ENCODE results near the gene VPS26C. TPM values are rescaled to one million over a fixed set of nuclear protein-coding genes. Genes with fewer than 3 reads are reported as not detected.
A peak's percentile ranks its signal among the peaks of the same experiment; 100 is the strongest.
"Not testable (repeated sequence)": the region's sequence is repeated elsewhere in the genome, so short reads cannot be mapped to it uniquely, and the experiment has no call there.

Gene VPS26C
- polyA plus RNA-seq (ENCODE audit: insufficient read length in 3 of 3): 10 to 100 TPM; 38.3 to 42.1 (median 40.7) TPM

DNA sequence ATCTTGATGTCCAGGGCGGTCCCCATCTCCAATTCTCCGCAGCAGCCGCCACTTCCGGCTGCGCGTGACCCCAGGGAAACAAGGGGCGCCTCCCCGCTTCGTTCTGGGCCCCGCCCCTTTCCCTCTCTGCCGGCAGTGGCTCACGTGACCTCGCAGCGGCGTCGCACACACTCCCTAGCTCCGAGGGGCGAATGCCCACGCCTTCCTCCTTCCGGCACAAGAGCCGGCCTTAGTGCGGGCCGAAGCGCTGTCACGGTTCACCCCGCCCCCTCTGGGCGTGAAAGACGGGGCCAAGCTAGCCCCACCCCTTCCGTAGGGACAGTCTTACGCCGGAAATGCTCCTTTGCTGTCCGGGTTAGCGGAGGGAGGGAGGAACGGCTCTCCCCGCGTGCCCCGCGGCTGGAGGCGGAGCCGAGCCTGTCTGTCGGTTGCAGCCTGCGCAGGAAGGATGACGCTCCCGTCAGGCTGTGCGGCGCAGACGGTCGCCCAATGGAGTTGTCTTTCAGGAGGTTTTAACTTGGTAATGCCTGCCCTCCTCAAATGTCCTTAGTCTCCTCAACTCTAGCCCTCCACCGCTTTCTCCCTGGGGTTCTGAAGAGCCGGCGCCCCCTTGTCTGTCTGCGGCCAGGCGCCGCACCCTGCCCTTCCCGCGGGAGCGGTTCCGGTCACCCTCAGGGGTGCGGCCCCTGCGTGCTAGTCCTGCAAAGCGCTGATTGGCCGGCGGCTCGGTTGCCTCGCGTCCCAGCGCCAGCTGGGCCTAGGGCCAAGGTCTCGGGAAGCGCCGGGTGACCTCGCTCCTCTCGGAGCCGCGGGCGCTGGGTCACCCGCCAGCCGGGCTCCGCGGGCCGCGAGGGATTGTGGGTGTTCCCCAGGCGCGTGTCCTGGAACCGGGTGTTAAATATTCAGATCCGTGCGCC lies at the start of gene VPS26C:
TSS of gene VPS26C (minus strand) at position 66 of the 917 bp plus-strand sequence. CDS start at position 26, 40 bp downstream.
- peak; percentile 94 to 97 (median 96) for DNase-seq (ENCODE audit: low read depth in 3 of 3, low spot score in 2 of 3)

GRCh38 chr21:37316072-37316471 lies 48.9 kb upstream of the VPS26C start:
- not testable (repeated sequence) for DNase-seq (ENCODE audit: low read depth in 3 of 3, low spot score in 2 of 3)

- DNase-seq (ENCODE audit: low read depth in 3 of 3, low spot score in 2 of 3): no peak
These were observed 33.1 kb upstream of the VPS26C start for GRCh38 chr21:37300114-37300751.

DNA sequence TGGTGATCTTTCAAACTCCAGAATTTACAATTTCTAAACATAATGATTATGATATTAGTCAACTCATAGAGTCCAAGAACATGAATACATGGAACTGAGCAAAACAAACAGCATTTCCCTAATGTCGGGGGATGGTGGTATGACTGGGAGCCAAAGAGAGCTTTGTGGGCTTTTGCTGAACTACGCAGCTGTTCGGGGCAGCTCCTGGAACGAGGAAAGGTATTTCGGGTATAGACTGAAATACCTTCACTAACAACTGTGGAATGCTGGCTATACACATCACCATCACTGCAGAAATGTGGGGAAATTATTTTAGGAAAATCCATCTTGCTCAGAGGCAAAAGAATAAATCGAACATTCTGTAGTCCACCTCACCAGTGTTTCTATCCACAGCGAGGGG lies 30.2 kb upstream of the VPS26C start:
- no peak for DNase-seq (ENCODE audit: low read depth in 3 of 3, low spot score in 2 of 3)

DNA sequence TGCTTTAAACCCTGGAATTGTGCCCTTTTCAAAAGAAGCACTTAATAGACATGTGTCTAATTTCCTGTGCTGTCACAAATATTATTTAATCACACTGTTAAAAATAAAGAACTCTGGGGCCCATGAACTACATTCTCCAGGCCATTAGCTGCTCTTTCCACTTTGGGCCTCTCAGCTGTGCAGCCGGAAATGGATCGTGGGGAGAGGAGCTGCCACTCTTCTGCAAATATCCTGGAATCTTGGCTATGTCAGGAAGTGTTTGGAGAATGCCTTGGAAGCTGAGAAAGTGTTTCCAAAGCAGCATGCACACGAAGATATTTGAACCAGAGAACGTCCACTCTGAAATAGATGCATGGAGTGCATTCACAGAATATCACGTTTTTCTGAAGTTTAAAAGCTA lies 27.5 kb upstream of the VPS26C start:
- no peak for DNase-seq (ENCODE audit: low read depth in 3 of 3, low spot score in 2 of 3)

GRCh38 chr21:37292941-37293340 lies 25.8 kb upstream of the VPS26C start:
- no peak for DNase-seq (ENCODE audit: low read depth in 3 of 3, low spot score in 2 of 3)

GRCh38 chr21:37292041-37292440 lies 24.9 kb upstream of the VPS26C start:
- no peak for DNase-seq (ENCODE audit: low read depth in 3 of 3, low spot score in 2 of 3)

GRCh38 chr21:37283191-37283710 lies 16.1 kb upstream of the VPS26C start:
- not testable (repeated sequence) for DNase-seq (ENCODE audit: low read depth in 3 of 3, low spot score in 2 of 3)

DNA sequence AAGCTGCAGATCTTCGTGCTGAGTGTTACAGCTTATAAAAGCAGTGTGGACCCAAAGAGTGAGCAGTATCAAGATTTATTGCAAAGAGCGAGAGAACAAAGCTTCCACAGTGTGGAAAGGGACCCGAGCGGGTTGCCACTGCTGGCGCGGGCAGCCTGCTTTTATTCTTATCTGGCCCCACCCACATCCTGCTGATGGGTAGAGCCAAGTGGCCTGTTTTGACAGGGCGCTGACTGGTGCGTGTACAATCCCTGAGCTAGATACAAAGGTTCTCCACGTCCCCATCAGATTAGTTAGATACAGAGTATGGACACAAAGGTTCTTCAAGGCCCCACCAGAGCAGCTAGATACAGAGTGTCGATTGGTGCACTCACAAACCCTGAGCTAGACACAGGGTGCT lies 15.5 kb upstream of the VPS26C start:
- DNase-seq (ENCODE audit: low read depth in 3 of 3, low spot score in 2 of 3): not testable (repeated sequence)

GRCh38 chr21:37281993-37282392 lies 14.9 kb upstream of the VPS26C start:
- no peak for DNase-seq (ENCODE audit: low read depth in 3 of 3, low spot score in 2 of 3)

DNA sequence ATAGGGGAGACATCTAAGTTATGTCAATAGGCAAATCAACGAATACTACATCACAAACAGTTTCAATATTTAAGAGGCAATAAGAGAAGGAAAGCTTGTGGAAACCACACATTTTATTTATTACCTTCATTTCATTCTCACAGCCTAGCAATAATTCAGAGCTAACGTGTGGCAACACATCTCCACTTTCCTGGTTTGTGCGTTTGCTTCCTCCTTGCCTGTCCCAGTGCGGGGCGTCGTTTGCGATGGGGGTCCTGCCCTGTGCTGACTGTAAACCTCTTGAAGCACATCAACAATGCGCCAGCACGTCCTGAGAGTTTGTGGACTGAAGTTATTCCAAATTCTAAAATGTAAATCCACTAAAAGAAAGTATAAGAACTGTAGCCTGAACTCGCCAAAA lies 14.4 kb upstream of the VPS26C start:
- DNase-seq (ENCODE audit: low read depth in 3 of 3, low spot score in 2 of 3): no peak

- not testable (repeated sequence) for DNase-seq (ENCODE audit: low read depth in 3 of 3, low spot score in 2 of 3)
These were observed 12.1 kb upstream of the VPS26C start for GRCh38 chr21:37279271-37279670.

DNA sequence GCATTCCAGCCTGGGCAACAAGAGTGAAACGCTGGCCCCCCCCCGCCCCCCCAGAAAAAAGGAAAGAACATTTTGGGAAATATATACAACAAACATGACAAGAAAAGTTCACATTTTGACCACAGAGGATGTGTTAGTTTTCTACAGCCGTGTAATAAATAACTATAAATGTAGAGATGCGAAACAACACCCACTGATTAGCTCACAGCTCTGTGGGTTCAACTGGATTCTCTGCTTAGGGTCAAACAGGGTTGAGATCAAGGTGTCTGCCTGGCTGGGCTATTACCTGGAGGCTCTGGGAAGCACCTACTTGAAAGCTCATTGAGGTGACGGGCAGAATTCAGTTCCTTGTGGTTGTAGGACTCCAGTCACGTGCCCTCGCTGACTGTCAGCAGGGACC lies 11.1 kb upstream of the VPS26C start:
- no peak for DNase-seq (ENCODE audit: low read depth in 3 of 3, low spot score in 2 of 3)

DNA sequence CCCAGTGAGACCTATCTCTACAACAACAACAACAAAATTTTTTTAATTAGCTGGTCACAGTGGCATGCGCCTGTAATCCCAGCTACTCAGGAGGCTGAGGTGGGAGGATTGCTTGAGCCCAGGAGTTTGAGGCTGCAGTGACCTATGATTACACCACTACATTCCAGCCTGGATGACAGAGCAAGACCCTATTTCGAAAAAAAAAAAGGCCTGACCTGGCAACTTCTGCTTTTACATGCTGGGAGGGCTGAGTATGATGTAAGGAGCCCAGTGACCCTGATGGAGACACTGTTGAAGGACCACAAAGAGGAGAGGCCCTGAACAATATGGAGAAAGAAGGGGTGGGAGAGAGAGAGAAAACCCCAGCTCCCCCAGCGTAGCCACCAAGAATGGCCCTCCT lies 9.2 kb upstream of the VPS26C start:
- DNase-seq (ENCODE audit: low read depth in 3 of 3, low spot score in 2 of 3): no peak

- DNase-seq (ENCODE audit: low read depth in 3 of 3, low spot score in 2 of 3): no peak
These were observed 7.0 kb upstream of the VPS26C start for GRCh38 chr21:37273911-37274690.

- no peak for DNase-seq (ENCODE audit: low read depth in 3 of 3, low spot score in 2 of 3)
These were observed 6.3 kb upstream of the VPS26C start for GRCh38 chr21:37273440-37273839.

GRCh38 chr21:37272897-37273296 lies 5.8 kb upstream of the VPS26C start:
- DNase-seq (ENCODE audit: low read depth in 3 of 3, low spot score in 2 of 3): no peak

GRCh38 chr21:37270576-37271365 lies 3.6 kb upstream of the VPS26C start:
- no peak for DNase-seq (ENCODE audit: low read depth in 3 of 3, low spot score in 2 of 3)

DNA sequence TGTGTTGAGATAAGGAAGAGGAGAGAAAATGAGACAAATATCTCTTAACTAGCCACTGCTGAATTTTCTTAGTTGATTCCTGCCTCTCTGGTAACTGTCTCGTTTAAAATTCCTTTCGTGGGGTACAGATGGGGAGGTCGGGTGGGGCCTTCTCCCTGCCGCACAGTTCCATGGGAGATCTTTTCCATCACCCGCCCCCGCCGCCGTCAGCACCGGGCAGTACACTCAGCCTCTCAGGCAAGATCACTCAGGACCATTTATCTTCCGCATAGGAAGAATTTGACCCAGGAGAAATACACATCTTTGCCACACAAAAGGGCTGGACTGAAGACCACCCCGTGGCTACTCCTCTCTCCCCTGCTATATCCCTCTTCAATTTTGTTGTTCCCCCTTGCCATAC lies 2.3 kb upstream of the VPS26C start:
- DNase-seq (ENCODE audit: low read depth in 3 of 3, low spot score in 2 of 3): no peak

DNA sequence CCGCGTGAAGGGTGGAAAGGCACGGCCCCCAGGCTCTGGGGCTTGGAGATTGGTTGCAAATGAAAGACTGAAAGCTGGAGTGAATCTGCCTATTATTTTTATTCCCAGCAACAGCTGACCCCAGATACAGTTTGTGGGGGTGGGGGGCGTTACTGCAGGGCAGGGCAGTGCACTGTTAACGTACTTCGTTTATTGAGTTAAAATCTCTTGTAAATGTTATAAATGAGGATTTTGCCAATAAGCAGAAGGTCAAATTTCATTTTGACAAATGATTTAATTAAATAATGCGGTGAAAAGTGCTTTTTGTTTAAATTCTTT lies 1.0 kb upstream of the VPS26C start:
- DNase-seq (ENCODE audit: low read depth in 3 of 3, low spot score in 2 of 3): no peak
